ENCODE results near the gene AP2B1. TPM values are rescaled to one million over a fixed set of nuclear protein-coding genes. Genes with fewer than 3 reads are reported as not detected.
"Not testable (repeated sequence)": the region's sequence is repeated elsewhere in the genome, so short reads cannot be mapped to it uniquely, and the experiment has no call there.

Gene AP2B1
- total RNA-seq, 3 donors from 2014 or later = 119 to 129 (median 126) TPM

DNA sequence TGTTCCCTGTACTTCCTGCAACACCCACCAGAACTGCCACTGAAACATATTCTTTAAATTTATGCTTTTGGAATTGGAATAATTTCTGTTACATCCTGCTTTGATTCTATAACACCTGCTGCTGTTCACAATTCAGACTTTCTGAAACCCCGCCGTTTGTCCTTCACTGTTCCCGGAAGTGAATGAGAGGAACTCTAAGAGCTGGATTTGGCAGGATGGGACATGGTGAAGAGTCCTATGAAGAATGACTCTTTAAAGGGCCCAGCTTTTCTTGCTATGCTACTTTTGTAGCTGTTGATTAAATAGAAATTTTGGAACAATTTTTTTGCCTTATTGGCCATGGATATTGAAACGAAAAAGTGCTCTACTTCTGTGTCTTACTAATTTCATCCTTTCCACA lies 8.9 kb downstream of the AP2B1 start:
- H3K27me3 Mint-ChIP-seq (ENCODE audit: low read depth) = no peaks in the 10 kb centered on the region
- peaks cover 9% of the 10 kb centered on the region for H3K4me1 Mint-ChIP-seq (ENCODE audit: low read depth)
- H3K36me3 Mint-ChIP-seq (ENCODE audit: insufficient read depth) = peaks cover 38% of the 10 kb centered on the region
- ATAC-seq (no peak), DNase-seq (no peak)
- H3K4me3 Mint-ChIP-seq = no peak overlapping the region
- no peaks in the 10 kb centered on the region for H3K9me3 Mint-ChIP-seq

DNA sequence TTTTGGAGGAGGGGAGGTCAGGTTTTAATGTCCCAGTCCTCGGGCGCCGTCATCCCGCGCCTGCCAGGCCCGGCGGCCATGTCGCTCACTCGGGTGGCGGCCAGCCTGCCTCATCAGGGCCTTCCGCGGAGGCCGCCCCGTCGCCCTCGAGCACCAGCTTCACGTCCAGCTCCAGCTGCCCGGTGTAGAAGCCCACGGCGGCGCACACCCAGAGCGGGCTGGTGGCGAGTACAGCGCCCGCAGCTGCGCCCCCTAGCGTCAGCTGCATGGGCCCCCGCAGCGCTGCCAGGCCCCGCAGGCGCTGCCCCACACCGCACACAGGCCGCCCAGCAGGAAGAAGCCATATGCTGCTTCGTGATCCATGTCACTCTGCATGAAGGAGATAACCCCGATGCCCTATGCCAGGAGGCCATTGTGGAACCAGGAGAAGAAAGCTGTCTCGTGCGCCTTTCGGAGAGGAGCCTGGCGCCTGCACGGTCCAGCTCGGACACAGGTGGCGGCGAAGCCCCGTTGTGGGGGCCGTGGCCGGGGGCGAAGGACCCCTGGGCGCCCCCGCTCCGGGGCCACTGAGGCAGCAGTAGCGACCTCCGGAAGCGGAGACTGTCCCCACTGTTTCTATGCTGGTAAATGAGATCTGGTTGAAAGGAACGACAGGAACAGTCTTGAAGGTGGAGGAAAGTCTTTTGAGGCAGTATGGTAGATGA lies 9.6 kb downstream of the AP2B1 start:
- no peaks in the 10 kb centered on the region for H3K9me3 Mint-ChIP-seq
- no peak for DNase-seq
- peaks cover 38% of the 10 kb centered on the region for H3K36me3 Mint-ChIP-seq (ENCODE audit: insufficient read depth)

DNA sequence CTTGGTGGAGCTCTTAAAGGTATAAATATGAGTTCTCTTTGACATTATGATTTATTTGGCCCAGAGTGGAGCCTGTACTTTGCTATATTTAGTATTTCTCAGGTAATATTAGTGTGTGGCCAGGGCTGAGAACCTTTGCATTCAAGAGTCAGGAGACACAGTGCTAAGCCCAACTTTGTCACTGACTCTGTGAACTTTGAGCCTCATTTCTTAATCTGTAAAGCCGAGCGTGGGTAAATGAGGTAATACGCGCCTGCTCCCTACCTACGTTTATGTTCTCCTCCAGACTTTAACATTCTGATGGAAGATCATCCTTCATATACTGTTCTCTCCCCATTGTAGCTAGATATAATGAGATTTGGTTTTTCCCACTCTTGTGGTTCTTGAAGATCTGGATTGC lies 10.5 kb downstream of the AP2B1 start:
- H3K4me3 Mint-ChIP-seq = no peak overlapping the region
- no peak for ATAC-seq
- DNase-seq = no peak
- H3K36me3 Mint-ChIP-seq (ENCODE audit: insufficient read depth) = peaks cover 41% of the 10 kb centered on the region
- no peaks in the 10 kb centered on the region for H3K27me3 Mint-ChIP-seq (ENCODE audit: low read depth)
- peaks cover 9% of the 10 kb centered on the region for H3K4me1 Mint-ChIP-seq (ENCODE audit: low read depth)
- H3K9me3 Mint-ChIP-seq = no peaks in the 10 kb centered on the region

More for the DNA sequence above, 9.6 kb downstream of the AP2B1 start:
- Mint-ChIP-seq H3K27me3 (ENCODE audit: low read depth) (no peaks in the 10 kb centered on the region), H3K4me1 (ENCODE audit: low read depth) (peaks cover 9% of the 10 kb centered on the region), H3K4me3 (no peak overlapping the region)
- no peak for ATAC-seq

DNA sequence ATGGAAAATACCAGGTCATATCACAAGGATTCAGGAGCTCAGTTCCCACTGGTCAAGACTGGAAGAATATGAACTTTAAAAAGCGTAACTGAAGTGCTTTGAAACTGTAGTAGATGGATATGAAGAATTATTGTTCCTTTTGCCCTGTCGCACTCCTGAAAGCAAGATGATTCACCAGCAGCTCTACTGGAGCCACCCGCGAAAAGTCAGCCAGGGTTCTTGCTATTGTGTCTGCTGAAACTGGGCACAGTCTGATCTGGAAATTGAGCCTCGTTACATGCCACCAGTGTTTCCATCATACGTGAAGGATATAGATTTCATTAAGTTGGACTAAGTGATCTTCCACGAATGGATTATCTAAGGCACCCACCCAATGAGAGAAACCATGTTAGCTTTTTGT lies 16.6 kb downstream of the AP2B1 start:
- ATAC-seq (no peak), DNase-seq (no peak)
- H3K4me3 Mint-ChIP-seq = no peak overlapping the region
- H3K9me3 Mint-ChIP-seq = no peaks in the 10 kb centered on the region
- H3K36me3 Mint-ChIP-seq (ENCODE audit: insufficient read depth) = peaks cover 37% of the 10 kb centered on the region
- no peaks in the 10 kb centered on the region for H3K27me3 Mint-ChIP-seq (ENCODE audit: low read depth)
- no peaks in the 10 kb centered on the region for H3K4me1 Mint-ChIP-seq (ENCODE audit: low read depth)

DNA sequence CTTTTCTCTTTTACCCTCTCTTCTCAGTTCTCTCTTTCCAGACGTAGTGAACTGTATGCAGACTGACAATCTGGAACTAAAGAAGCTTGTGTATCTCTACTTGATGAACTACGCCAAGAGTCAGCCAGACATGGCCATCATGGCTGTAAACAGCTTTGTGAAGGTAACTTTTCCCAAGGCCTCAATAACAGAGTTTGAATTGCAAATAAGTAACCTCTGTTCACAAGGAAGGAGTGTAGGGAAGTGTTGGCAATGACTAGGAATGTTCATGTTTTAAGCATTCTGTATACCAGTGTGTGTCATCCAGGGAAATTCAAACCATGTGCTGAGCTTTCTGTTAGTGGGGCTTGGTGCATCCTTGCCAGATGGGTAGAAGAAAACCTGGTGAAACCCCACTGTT lies 18.6 kb downstream of the AP2B1 start:
- Mint-ChIP-seq H3K9me3 (no peaks in the 10 kb centered on the region), H3K27me3 (ENCODE audit: low read depth) (no peaks in the 10 kb centered on the region), H3K4me3 (no peak overlapping the region), H3K36me3 (ENCODE audit: insufficient read depth) (peaks cover 38% of the 10 kb centered on the region), H3K4me1 (ENCODE audit: low read depth) (no peaks in the 10 kb centered on the region)
- ATAC-seq (no peak), DNase-seq (no peak)

DNA sequence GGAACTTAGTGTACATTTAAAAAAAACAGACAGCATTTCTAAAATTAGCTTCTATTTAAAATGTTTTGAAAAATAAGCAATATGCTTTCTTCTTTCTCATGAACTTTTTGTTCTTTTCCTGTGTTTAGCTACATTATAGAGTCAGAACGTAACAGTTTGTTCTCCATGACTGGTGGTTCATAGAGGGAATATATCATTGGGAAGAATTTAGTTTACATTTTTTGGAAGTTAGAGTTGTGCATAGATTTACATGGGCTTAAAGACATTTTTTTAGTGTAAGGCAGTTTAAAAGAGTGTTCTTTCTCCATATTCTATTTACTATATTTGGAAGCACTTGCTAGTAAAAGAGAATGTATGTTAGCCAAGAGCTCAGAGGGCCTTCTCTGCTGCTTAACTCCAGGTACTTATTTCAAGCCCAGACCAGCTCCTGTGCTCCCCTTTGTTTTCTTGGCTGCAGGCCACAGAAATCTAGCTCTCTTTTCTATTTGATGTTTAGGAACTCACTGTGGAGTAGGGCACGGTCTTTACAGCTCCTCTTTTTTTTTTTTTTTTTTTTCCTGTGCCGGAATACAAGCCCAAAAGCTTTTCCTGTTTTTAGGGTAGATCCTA lies 20.2 kb downstream of the AP2B1 start:
- Mint-ChIP-seq H3K36me3 (ENCODE audit: insufficient read depth) (peaks cover 37% of the 10 kb centered on the region), H3K4me3 (no peak overlapping the region), H3K27me3 (ENCODE audit: low read depth) (no peaks in the 10 kb centered on the region), H3K4me1 (ENCODE audit: low read depth) (no peaks in the 10 kb centered on the region), H3K9me3 (no peaks in the 10 kb centered on the region)
- DNase-seq (no peak), ATAC-seq (no peak)

DNA sequence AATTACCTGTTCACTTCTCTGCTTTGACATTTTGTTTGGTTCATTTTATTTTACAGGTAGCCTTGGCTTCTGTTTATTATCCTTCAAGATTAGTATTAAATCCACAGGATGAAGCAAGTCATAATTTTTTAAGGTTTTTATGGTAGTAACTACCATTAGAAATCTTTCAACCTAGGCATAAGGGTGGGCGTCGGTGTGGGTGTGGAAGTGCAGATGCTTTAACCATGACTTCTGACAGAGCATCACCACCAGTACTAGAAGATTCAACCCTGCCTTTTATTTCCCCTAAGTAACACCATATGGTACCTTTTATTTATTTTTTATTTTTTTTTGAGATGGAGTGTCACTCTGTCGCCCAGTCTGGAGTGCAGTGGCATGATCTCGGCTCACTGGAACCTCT lies 22.7 kb downstream of the AP2B1 start:
- Mint-ChIP-seq H3K4me3 (no peak overlapping the region), H3K4me1 (ENCODE audit: low read depth) (no peaks in the 10 kb centered on the region), H3K27me3 (ENCODE audit: low read depth) (no peaks in the 10 kb centered on the region), H3K9me3 (no peaks in the 10 kb centered on the region), H3K36me3 (ENCODE audit: insufficient read depth) (peaks cover 31% of the 10 kb centered on the region)
- ATAC-seq = no peak
- DNase-seq = no peak

DNA sequence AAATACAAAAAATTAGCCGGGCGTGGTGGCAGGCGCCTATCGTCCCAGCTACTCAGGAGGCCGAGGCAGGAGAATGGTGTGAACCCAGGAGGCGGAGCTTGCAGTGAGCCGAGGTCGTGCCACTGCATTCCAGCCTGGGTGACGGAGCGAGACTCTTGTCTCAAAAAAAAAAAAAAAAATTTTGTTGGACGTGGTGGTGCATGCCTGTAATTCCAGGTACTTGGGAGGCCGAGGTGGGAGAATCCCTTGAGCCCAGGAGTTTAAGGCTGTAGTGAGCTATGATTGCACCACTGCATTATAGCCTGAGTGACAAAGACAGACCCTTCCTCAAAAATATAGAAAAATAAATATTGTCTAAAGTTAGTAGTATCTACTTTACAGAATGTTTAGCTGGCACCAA lies 23.6 kb downstream of the AP2B1 start:
- peaks cover 30% of the 10 kb centered on the region for H3K36me3 Mint-ChIP-seq (ENCODE audit: insufficient read depth)
- H3K4me1 Mint-ChIP-seq (ENCODE audit: low read depth); DNase-seq; ATAC-seq; H3K4me3 Mint-ChIP-seq; H3K9me3 Mint-ChIP-seq; H3K27me3 Mint-ChIP-seq (ENCODE audit: low read depth): not testable (repeated sequence)

DNA sequence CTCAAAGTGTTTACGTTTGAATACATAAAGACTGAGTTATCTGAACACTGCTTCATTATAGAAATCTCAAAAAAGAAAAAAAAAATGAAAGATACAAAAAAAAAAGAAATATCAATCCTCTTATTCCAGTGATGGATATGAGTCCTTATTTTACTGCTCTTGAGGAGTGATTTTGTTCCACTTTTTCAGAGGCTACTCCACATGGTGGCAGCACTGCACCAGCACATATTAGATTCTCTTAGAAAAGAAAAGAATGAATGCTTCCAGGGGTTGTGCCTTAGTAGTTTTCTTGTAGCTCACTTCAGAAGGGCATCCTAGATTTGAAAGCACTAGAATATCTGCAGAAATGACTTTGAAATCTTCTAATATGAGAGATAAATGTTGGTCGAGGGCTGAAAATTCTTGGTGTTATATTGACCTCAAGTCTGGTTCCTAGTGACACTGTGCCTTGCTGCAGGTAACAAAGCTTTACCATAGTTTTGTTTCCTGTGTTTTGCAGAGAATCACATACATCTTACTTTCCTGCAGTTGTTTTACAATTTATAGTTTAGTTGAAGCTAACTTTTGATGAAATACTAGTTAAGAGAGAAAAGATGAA lies 25.9 kb downstream of the AP2B1 start:
- Mint-ChIP-seq H3K9me3 (no peaks in the 10 kb centered on the region), H3K4me1 (ENCODE audit: low read depth) (no peaks in the 10 kb centered on the region), H3K27me3 (ENCODE audit: low read depth) (no peaks in the 10 kb centered on the region), H3K4me3 (no peak overlapping the region), H3K36me3 (ENCODE audit: insufficient read depth) (peaks cover 23% of the 10 kb centered on the region)
- ATAC-seq = no peak
- peak; percentile 13 for DNase-seq

DNA sequence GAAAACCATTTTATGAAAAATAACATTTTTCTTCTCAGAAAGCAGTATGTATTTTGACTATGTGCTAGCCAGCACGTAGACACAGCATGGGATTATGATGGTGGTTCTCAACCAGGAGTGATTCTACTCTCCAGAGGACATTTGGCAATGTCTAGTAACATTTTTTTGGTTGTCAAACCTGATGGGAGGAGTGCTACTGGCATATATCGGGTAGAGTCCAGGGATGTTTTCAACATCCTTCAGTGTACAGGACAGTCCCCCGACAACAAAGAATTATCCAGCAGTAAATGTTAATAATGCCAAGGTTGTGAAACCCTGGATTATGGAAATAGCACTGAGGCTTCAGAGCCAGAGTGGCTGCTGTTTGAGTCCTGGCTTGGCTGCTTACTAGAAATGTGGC lies 27.7 kb downstream of the AP2B1 start:
- Mint-ChIP-seq H3K4me1 (ENCODE audit: low read depth) (no peaks in the 10 kb centered on the region), H3K27me3 (ENCODE audit: low read depth) (no peaks in the 10 kb centered on the region), H3K9me3 (no peaks in the 10 kb centered on the region), H3K4me3 (no peak overlapping the region), H3K36me3 (ENCODE audit: insufficient read depth) (peaks cover 14% of the 10 kb centered on the region)
- ATAC-seq (no peak), DNase-seq (no peak)

DNA sequence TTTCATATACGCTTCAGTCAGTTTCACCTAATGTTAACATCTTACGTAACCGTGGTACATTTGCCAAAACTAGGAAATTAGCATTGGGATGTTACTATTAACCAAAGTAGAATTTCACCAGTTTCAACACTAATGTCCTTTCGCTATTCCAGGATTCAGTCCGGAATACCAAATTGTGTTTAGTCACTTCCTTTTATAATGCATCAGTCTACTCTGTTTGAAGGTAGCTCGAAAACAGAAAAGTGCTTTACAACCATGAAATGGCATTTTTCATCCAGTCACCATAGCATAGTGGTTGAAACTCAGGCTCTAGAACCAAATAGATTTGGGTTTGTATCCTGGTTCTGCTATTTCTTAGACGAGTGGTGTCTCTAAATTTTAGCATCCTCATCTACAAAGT lies 29.4 kb downstream of the AP2B1 start:
- DNase-seq (no peak), ATAC-seq (no peak)
- H3K4me3 Mint-ChIP-seq = no peak overlapping the region
- peaks cover 13% of the 10 kb centered on the region for H3K36me3 Mint-ChIP-seq (ENCODE audit: insufficient read depth)
- H3K9me3 Mint-ChIP-seq = no peaks in the 10 kb centered on the region
- H3K27me3 Mint-ChIP-seq (ENCODE audit: low read depth) = no peaks in the 10 kb centered on the region
- H3K4me1 Mint-ChIP-seq (ENCODE audit: low read depth) = no peaks in the 10 kb centered on the region

DNA sequence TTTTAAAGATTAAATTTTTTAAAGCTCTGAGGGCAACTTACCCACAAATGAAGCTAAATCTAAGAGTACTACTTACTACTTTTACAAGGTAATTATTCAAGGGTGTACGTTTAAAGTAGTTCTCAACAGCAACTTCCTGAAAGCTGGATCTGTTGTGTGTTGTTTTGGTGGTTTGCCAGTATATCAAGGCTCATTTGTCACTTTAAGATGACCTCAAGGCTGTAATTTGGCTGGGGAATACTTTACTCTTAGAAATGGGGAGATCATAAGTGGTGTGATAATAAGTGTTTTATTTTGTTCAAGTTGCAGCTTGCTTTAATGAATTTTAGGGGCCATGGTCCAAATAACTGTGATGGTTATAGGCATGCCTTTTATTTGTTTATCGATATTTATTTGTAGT lies 30.4 kb downstream of the AP2B1 start:
- DNase-seq = no peak
- Mint-ChIP-seq H3K36me3 (ENCODE audit: insufficient read depth) (peaks cover 8% of the 10 kb centered on the region), H3K27me3 (ENCODE audit: low read depth) (no peaks in the 10 kb centered on the region), H3K4me1 (ENCODE audit: low read depth) (no peaks in the 10 kb centered on the region), H3K9me3 (no peaks in the 10 kb centered on the region), H3K4me3 (no peak overlapping the region)
- ATAC-seq = no peak

DNA sequence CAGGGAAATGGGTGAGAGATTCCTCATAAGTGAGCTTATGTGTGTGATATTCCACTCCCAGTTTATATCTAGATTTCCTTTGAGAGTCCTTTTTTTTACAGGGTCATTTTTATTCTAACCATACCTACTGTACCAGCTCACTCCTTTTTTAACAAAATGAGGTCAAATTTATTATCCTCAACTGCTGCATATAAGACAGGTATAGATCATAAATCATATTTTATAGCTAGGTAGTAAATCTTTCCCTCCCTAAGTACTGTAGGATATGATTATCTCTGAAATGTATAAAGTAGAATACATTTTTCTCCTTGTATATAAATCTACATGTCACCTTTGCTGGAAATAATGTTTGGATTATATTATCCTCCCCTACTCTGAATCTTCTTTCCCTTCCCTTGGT lies 31.5 kb downstream of the AP2B1 start:
- ATAC-seq (no peak), DNase-seq (no peak)
- Mint-ChIP-seq H3K27me3 (ENCODE audit: low read depth) (no peaks in the 10 kb centered on the region), H3K4me3 (no peak overlapping the region), H3K9me3 (no peaks in the 10 kb centered on the region), H3K4me1 (ENCODE audit: low read depth) (no peaks in the 10 kb centered on the region), H3K36me3 (ENCODE audit: insufficient read depth) (peaks cover 5% of the 10 kb centered on the region)

DNA sequence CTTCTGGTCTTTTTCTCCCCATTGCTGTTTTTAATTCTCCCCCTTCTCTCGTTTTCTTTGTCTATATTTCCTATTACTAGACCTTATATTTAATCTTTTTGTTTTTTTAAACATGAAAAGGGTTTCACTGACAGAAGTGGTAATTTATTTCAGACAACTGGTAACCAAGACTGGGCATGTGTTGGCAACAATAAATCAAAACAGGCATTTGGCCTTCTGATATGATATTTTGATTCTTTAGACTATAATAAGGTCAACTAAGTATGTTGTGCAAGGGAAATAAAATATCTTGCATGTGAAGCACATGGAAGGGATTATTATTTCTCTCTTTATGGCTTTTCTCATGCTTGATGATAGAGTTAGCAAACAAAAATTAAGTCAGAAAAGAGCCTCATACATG lies 34.6 kb downstream of the AP2B1 start:
- H3K27me3 Mint-ChIP-seq (ENCODE audit: low read depth) = no peaks in the 10 kb centered on the region
- no peak overlapping the region for H3K4me3 Mint-ChIP-seq
- peaks cover 25% of the 10 kb centered on the region for H3K36me3 Mint-ChIP-seq (ENCODE audit: insufficient read depth)
- H3K9me3 Mint-ChIP-seq = no peaks in the 10 kb centered on the region
- ATAC-seq = no peak
- peaks cover 1% of the 10 kb centered on the region for H3K4me1 Mint-ChIP-seq (ENCODE audit: low read depth)
- DNase-seq = no peak

DNA sequence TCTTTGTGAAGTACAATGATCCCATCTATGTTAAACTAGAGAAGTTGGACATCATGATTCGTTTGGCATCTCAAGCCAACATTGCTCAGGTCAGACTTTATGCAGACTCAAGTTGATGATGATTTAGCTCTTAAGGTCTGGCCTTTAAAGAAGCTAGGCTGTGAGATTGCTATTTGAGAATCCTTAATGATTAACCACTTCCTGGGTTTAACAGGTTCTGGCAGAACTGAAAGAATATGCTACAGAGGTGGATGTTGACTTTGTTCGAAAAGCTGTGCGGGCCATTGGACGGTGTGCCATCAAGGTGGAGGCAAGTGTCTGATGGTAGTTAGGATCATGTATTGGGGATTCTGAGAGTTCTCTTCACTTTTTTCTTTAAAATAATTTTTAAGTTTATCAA lies 40.3 kb downstream of the AP2B1 start:
- ATAC-seq (no peak), DNase-seq (no peak)
- peaks cover 1% of the 10 kb centered on the region for H3K4me1 Mint-ChIP-seq (ENCODE audit: low read depth)
- no peak overlapping the region for H3K4me3 Mint-ChIP-seq
- H3K9me3 Mint-ChIP-seq = no peaks in the 10 kb centered on the region
- H3K36me3 Mint-ChIP-seq (ENCODE audit: insufficient read depth) = peaks cover 46% of the 10 kb centered on the region
- no peaks in the 10 kb centered on the region for H3K27me3 Mint-ChIP-seq (ENCODE audit: low read depth)

Data from activated T-cell treated with anti-CD3 and anti-CD28 coated beads, Interleukin-2, amount 50 U/mL, for 4 hours (primary cell).